WI38 (cell line): Measurements from ENCODE around the gene SUPT16H.
"Not testable (repeated sequence)": the region's sequence is repeated elsewhere in the genome, so short reads cannot be mapped to it uniquely, and the experiment has no call there.

ENCODE experiments used
- H3K4me3 ChIP-seq: 2 replicates; pipeline ENCODE4 v1.5.1; 2011; ENCODE audit warnings: low read depth, mild to moderate bottlenecking, control low read depth, low read length
- TF ChIP-seq, protein P1 (sequence below): IDR thresholded peaks from 2 replicates; pipeline ENCODE4 v1.5.1; 2012; ENCODE audit warnings: low read depth, mild to moderate bottlenecking, control low read depth, low read length

Gene SUPT16H

GRCh38 chr14:21311614-21312013, 72.2 kb downstream of the SUPT16H start:
- TF ChIP-seq, protein P1, sequence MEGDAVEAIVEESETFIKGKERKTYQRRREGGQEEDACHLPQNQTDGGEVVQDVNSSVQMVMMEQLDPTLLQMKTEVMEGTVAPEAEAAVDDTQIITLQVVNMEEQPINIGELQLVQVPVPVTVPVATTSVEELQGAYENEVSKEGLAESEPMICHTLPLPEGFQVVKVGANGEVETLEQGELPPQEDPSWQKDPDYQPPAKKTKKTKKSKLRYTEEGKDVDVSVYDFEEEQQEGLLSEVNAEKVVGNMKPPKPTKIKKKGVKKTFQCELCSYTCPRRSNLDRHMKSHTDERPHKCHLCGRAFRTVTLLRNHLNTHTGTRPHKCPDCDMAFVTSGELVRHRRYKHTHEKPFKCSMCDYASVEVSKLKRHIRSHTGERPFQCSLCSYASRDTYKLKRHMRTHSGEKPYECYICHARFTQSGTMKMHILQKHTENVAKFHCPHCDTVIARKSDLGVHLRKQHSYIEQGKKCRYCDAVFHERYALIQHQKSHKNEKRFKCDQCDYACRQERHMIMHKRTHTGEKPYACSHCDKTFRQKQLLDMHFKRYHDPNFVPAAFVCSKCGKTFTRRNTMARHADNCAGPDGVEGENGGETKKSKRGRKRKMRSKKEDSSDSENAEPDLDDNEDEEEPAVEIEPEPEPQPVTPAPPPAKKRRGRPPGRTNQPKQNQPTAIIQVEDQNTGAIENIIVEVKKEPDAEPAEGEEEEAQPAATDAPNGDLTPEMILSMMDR, result no peak
- H3K4me3 ChIP-seq, result no peak overlapping the region

DNA sequence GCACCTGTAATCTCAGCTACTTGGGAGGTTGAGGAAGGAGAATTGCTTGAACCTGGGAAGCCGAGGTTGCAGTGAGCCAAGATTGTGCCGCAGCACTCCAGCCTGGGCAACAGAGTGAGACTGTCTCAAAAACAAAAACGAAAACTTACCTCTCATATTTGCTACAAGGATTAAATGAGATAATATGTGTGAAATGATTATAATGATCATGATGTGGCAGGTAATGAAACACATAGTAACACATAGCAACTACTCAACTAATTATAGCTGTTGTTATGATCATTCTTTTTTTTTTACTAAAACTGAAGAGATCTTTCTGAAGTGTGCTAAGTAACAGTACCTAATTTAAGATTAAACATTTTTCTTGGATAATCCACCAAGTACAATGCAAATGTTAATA, 73.9 kb downstream of the SUPT16H start:
- TF ChIP-seq, protein P1, result no peak

GRCh38 chr14:21309238-21309636, 74.6 kb downstream of the SUPT16H start:
- no peak overlapping the region for H3K4me3 ChIP-seq
- TF ChIP-seq, protein P1, result no peak

More for the DNA sequence above, 73.9 kb downstream of the SUPT16H start:
- H3K4me3 ChIP-seq, result no peak overlapping the region

DNA sequence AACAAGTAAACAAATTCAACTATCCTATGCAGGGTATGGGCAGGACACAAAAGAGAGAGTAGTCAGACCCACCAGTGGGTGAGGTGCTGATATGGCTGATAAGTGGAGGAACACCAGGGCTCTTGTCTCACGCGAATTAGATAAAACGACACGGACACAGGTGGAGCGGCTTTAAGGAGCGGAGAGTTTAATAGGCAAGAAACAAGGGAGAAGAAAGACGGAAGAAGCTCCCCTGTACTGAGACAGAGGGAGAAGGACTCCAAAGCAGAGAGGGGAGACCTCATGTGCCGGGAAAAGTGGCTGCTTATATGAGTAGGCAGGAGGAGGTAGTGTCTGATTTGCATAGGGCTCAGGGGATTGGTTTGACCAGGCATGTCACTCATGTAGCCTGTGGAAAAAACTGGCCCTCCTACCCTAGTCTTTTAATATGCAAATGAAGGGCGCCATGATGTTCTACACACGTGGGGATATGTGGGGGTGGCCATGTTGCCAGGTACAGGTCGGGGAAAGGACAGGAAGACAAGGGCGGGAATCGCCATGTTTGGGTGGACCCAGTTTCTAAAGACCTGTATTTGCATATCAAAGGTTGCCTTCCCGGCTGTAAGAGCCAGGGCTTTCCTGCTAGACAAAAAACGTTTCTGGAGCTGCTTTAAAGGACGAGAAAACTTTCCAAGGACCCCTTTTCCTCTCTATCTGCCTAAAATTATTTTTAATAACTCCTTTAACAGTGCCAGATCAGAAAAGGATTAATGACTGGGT, 75.2 kb downstream of the SUPT16H start:
- no peak overlapping the region for H3K4me3 ChIP-seq
- TF ChIP-seq, protein P1, result no peak

GRCh38 chr14:21308132-21308478, 75.7 kb downstream of the SUPT16H start:
- H3K4me3 ChIP-seq, result no peak overlapping the region
- TF ChIP-seq, protein P1, result no peak

DNA sequence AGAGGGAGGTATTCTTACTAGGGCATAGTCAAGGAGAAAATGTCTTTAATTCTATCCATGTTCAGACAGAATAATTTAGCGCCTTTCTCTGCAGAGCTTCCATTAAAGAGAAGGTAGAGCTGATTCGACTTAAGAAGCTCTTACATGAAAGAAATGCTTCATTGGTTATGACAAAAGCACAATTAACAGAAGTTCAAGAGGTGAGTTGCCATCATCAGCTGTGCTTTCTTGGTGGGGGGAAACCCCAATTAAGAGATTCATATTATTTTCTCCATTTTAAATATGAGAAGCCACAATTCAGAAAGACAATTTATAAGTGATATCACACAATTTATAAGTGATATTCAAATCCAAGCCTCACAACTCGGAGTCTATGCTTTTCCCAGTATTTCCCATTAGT, 76.2 kb downstream of the SUPT16H start:
- TF ChIP-seq, protein P1, result no peak
- no peak overlapping the region for H3K4me3 ChIP-seq

DNA sequence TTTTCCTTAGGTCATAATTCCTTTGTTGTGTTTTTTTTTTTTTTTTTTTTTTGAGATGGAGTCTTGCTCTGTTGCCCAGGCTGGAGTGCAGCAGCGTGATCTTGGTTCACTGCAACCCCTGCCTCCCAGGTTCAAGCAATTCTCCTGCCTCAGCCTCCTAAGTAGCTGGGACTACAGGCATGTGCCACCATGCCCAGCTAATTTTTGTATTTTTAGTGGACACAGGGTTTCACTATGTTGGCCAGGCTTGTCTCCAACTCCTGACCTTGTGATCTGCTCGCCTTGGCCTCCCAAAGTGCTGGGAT, 81.0 kb downstream of the SUPT16H start:
- H3K4me3 ChIP-seq, result not testable (repeated sequence)
